B cell (primary cell): ENCODE measurements around the gene RNF220. TPM values are rescaled to one million over a fixed set of nuclear protein-coding genes. Genes with fewer than 3 reads are reported as not detected.

Experiments used
- ATAC-seq: fragments of 200-7000 bp; cut with Tn5 transposase; one replicate; pipeline ENCODE4 v1.10.0; 2021; ENCODE audit warnings: low read depth, mild to moderate bottlenecking, moderate number of reproducible peaks, moderate library complexity
- CTCF ChIA-PET: fragments of 350-600 bp; sonication (Branson Sonifier 250); formaldehyde crosslinking; loops from one replicate; lab custom pipeline; 2021; ENCODE audit warnings: antibody characterized with exemption, inconsistent platforms; lab: Charles Lee
- POLR2A ChIA-PET: fragments of 350-600 bp; sonication (Branson Sonifier 250); formaldehyde crosslinking; loops from one replicate; lab custom pipeline; 2021; ENCODE audit warnings: antibody characterized with exemption; lab: Charles Lee
- DNase-seq: peaks from one replicate; pipeline ENCODE4 v3.0.0; 2013
- H2AFZ ChIP-seq: 2 replicates; pipeline ENCODE4 v1.6.1; 2012; ENCODE audit warnings: mild to moderate bottlenecking, low read depth, low read length; ENCODE audit not compliant: insufficient read depth, poor library complexity, severe bottlenecking
- H3K27ac ChIP-seq, 2 donors: 1 replicate in 1 of 2; 2 replicates in 1 of 2; pipeline ENCODE4 v1.5.1; 2012 to 2013; ENCODE audit warnings: low read length in 2 of 2, mild to moderate bottlenecking in 2 of 2, moderate library complexity in 1 of 2
- H3K27me3 ChIP-seq, 4 experiments: fragments of 200-600 bp in 1 of 4; sonication (generic) in 1 of 4; replicated peaks in 1 of 4; 1 replicate in 2 of 4; 2 replicates in 2 of 4; pipeline versions ENCODE4 v1.6.1 to v1.7.0; 2013 to 2016; ENCODE audit warnings: low read length in 3 of 4, mild to moderate bottlenecking in 2 of 4, mixed read lengths in 1 of 4, moderate library complexity in 1 of 4; ENCODE audit not compliant: insufficient read depth in 4 of 4, control insufficient read depth in 3 of 4; ENCODE audit errors: control extremely low read depth in 1 of 4
- H3K36me3 ChIP-seq, 2 experiments: replicated peaks in 1 of 2; 1 replicate in 1 of 2; 2 replicates in 1 of 2; pipeline versions ENCODE4 v1.6.1 to v1.7.1; 2013; ENCODE audit warnings: low read length in 1 of 2; ENCODE audit not compliant: insufficient read depth in 2 of 2, control insufficient read depth in 1 of 2; ENCODE audit errors: control extremely low read depth in 1 of 2, extremely low read depth in 1 of 2
- H3K4me1 ChIP-seq, 2 donors: fragments of 200-600 bp in 1 of 2; sonication (generic) in 1 of 2; 1 replicate in 1 of 2; 2 replicates in 1 of 2; pipeline versions ENCODE4 v1.5.1 to v1.6.1; 2013 to 2017; ENCODE audit warnings: low read length in 2 of 2; ENCODE audit not compliant: control insufficient read depth in 2 of 2, insufficient read depth in 2 of 2
- H3K4me2 ChIP-seq: replicated peaks from 2 replicates; pipeline ENCODE3; 2012; ENCODE audit warnings: mild to moderate bottlenecking, low read depth, low read length; ENCODE audit not compliant: poor library complexity, severe bottlenecking
- H3K4me3 ChIP-seq, 5 experiments: fragments of 200-600 bp in 1 of 5; sonication (generic) in 1 of 5; 1 replicate in 3 of 5; 2 replicates in 2 of 5; pipeline versions ENCODE4 v1.5.1 to v1.7.0; 2011 to 2016; ENCODE audit warnings: low read length in 4 of 5, mild to moderate bottlenecking in 4 of 5, low read depth in 2 of 5, control low read depth in 1 of 5, moderate library complexity in 1 of 5; ENCODE audit not compliant: insufficient read depth in 1 of 5; ENCODE audit errors: control extremely low read depth in 1 of 5, extremely low read depth in 1 of 5
- H3K79me2 ChIP-seq: fragments of 200-600 bp; sonication (generic); one replicate; pipeline ENCODE4 v1.6.0; 2016; ENCODE audit warnings: low read length; ENCODE audit not compliant: control insufficient read depth, insufficient read depth
- H3K9ac ChIP-seq: fragments of 200-600 bp; sonication (generic); 2 replicates; pipeline ENCODE4 v1.6.1; 2017; ENCODE audit warnings: mild to moderate bottlenecking, low read length, moderate library complexity
- H3K9me3 ChIP-seq, 3 donors: one replicate each; pipeline versions ENCODE4 v1.6.1 to v1.7.1; 2013; ENCODE audit warnings: low read length in 2 of 3; ENCODE audit not compliant: control insufficient read depth in 2 of 3, insufficient read depth in 1 of 3; ENCODE audit errors: control extremely low read depth in 1 of 3
- H4K20me1 ChIP-seq: 2 replicates; pipeline ENCODE4 v1.6.0; 2012; ENCODE audit warnings: mild to moderate bottlenecking, low read length; ENCODE audit not compliant: insufficient read depth, control insufficient read depth, poor library complexity, severe bottlenecking
- H3K27ac Mint-ChIP-seq: one replicate; pipeline ENCODE4 v1.8.0; 2021; ENCODE audit warnings: mixed read lengths
- H3K27me3 Mint-ChIP-seq: one replicate; pipeline ENCODE4 v1.8.0; 2021; ENCODE audit warnings: mixed read lengths
- H3K4me1 Mint-ChIP-seq: one replicate; pipeline ENCODE4 v1.8.0; 2021; ENCODE audit warnings: mixed read lengths
- H3K4me3 Mint-ChIP-seq: one replicate; pipeline ENCODE4 v1.8.0; 2021; ENCODE audit warnings: mixed read lengths
- H3K9me3 Mint-ChIP-seq: one replicate; pipeline ENCODE4 v1.8.0; 2022; ENCODE audit warnings: mixed read lengths; ENCODE audit not compliant: insufficient read depth
- CTCF ChIP-seq: fragments of 200-600 bp; IDR thresholded peaks from one replicate; pipeline ENCODE4 v1.8.0; 2022; ENCODE audit warnings: antibody characterized with exemption, mild to moderate bottlenecking
- EZH2 ChIP-seq: IDR thresholded peaks from 2 replicates; pipeline ENCODE4 v1.6.1; 2012; ENCODE audit warnings: borderline replicate concordance, low read depth, mild to moderate bottlenecking, moderate library complexity, low read length; ENCODE audit not compliant: insufficient read depth, poor library complexity, severe bottlenecking
- WGBS: methylation state at CpG from one replicate; pipeline ENCODE4 v1.1.5; 2013; ENCODE audit warnings: missing lambda C conversion rate; ENCODE audit not compliant: insufficient coverage; 5-methylcytosine and 5-hydroxymethylcytosine counted together
- intact Hi-C: fragments of 100-400 bp; cut with micrococcal nuclease; formaldehyde crosslinking; loops from one replicate; pipeline ENCODE4 v1.10.0; 2022
- polyA plus RNA-seq: library from polyadenylated mRNA; depleted of rRNA; stranded (reverse); fragments of >200 nt; gene quantifications from 2 replicates; pipeline ENCODE4 v1.2.3, GENCODE V29; 2012
- total RNA-seq, 2 donors: library from RNA; stranded (reverse); fragments of 120-200 nt in 1 of 2; gene quantifications; 1 replicate in 1 of 2; 2 replicates in 1 of 2; pipeline versions ENCODE4 v1.2.3 to v1.2.4, GENCODE V29; 2013 to 2022

The RNF220 gene
- total and polyA plus RNA-seq, 2 donors (not counting 1 experiment from before 2014, with no cell fraction given), result 115 to 141 TPM

- ChIA-PET CTCF (no interaction called here), POLR2A (no interaction called here)
- Histone ChIP-seq H3K9ac (peak overlapping the region; percentile 35), H3K36me3 (no peaks in the 10 kb centered on the region), H2AFZ (peak overlapping the region; percentile 41), H3K27me3 (peaks cover 0 to 88% (median 71%) of the 10 kb centered on the region in 4 experiments), H3K4me3 (peak overlapping the region in 3 of 5 experiments; percentile 5 to 47 (median 21)), H3K27ac (no peak overlapping the region), H3K4me1 (peaks cover 47 to 67% of the 10 kb centered on the region in 2 donors), H3K9me3 (peaks cover 0 to 17% (median 0%) of the 10 kb centered on the region in 3 donors), H3K79me2 (no peaks in the 10 kb centered on the region), H3K4me2 (peak overlapping the region; percentile 99), H4K20me1 (no peaks in the 10 kb centered on the region)
- Mint-ChIP-seq H3K4me1 (peaks cover 44% of the 10 kb centered on the region), H3K4me3 (peak overlapping the region; percentile 78), H3K27ac (peak overlapping the region; percentile 51), H3K9me3 (no peaks in the 10 kb centered on the region), H3K27me3 (peaks cover 25% of the 10 kb centered on the region)
- intact Hi-C loops, result no loop called here
- DNase-seq (peak; percentile 73), ATAC-seq (peak; percentile 5)
- 3% methylated on average over 28 of the region's 37 CpGs for WGBS
- no peak for TF ChIP-seq EZH2
- TF ChIP-seq CTCF, result no peak
Observed at GRCh38 chr1:44408632-44409602, 3.9 kb downstream of the RNF220 start.

- intact Hi-C loops, result no loop called here
- H3K4me3 ChIP-seq, result no peak overlapping the region
- no peak overlapping the region for H2AFZ ChIP-seq
- POLR2A ChIA-PET, result no interaction called here
- peaks cover 42% of the 10 kb centered on the region for H3K4me1 Mint-ChIP-seq
- H3K36me3 ChIP-seq, result no peaks in the 10 kb centered on the region
- peaks cover 0 to 89% (median 74%) of the 10 kb centered on the region in 4 experiments for H3K27me3 ChIP-seq
- H3K27me3 Mint-ChIP-seq, result peaks cover 19% of the 10 kb centered on the region
- peaks cover 0 to 17% (median 0%) of the 10 kb centered on the region in 3 donors for H3K9me3 ChIP-seq
- no peak overlapping the region for H3K4me3 Mint-ChIP-seq
- WGBS, result no CpG with 5 or more reads among the region's 4 CpGs
- H3K9ac ChIP-seq, result no peak overlapping the region
- H3K27ac Mint-ChIP-seq, result no peak overlapping the region
- TF ChIP-seq CTCF (no peak), EZH2 (no peak)
- no peaks in the 10 kb centered on the region for H3K9me3 Mint-ChIP-seq
- DNase-seq (no peak), ATAC-seq (no peak)
- no peaks in the 10 kb centered on the region for H3K79me2 ChIP-seq
- no peaks in the 10 kb centered on the region for H4K20me1 ChIP-seq
- no peak overlapping the region for H3K4me2 ChIP-seq
- no peak overlapping the region for H3K27ac ChIP-seq
- H3K4me1 ChIP-seq, result peaks cover 44 to 66% of the 10 kb centered on the region in 2 donors
- CTCF ChIA-PET, result no interaction called here
Observed at GRCh38 chr1:44409757-44410156, 4.7 kb downstream of the RNF220 start.
